ENCODE data around the gene DOCK3.
A peak's percentile ranks its signal among the peaks of the same experiment; 100 is the strongest.
"Not testable (repeated sequence)": the region's sequence is repeated elsewhere in the genome, so short reads cannot be mapped to it uniquely, and the experiment has no call there.

DOCK3 gene

GRCh38 chr3:51297333-51297732 is 622.6 kb downstream of the DOCK3 start:
- no peak for DNase-seq (ENCODE audit: low read depth, low spot score)

DNA sequence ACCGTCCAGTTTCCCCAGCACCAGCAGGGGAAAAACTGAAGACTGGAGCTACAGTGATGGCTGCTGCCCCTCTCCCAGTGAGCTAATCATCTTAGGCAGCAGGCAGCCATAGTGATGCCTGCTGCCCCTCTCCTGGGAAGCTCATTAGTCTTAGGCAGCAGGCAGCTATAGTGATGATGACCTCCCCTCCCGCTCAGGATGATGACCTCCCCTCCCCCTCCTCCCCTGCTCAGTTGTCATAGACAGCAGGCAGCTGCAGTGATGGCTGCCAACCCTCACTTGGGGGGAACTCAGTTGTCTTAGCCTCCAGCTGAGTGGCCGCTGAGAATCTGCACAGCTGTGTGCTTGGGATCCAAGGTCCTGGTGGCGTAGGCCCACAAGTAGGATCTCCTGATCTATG is 629.5 kb downstream of the DOCK3 start:
- no peak for DNase-seq (ENCODE audit: low read depth, low spot score)

- no peak for DNase-seq (ENCODE audit: low read depth, low spot score)
Measured at GRCh38 chr3:51306093-51306492, 631.4 kb downstream of the DOCK3 start.

DNA sequence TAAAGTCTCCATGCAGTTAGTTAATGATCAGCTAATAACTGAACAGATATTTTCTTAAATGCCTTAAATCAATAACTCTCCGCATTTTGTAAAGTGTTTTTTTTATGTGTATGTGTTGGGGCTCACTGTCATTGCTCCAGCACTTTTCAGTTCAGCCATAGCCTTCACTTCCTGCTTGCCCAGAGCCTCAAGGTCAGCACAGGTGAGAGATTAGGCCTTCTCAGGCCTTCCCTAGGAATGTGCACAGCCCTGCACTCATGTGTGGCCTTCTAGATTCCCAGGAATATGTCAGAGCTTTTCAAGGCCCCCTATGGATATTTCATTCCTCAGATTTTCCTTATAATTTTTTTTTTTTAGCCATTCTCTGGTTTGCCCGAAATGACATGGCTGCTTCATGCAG is 632.7 kb downstream of the DOCK3 start:
- DNase-seq (ENCODE audit: low read depth, low spot score), result no peak

DNA sequence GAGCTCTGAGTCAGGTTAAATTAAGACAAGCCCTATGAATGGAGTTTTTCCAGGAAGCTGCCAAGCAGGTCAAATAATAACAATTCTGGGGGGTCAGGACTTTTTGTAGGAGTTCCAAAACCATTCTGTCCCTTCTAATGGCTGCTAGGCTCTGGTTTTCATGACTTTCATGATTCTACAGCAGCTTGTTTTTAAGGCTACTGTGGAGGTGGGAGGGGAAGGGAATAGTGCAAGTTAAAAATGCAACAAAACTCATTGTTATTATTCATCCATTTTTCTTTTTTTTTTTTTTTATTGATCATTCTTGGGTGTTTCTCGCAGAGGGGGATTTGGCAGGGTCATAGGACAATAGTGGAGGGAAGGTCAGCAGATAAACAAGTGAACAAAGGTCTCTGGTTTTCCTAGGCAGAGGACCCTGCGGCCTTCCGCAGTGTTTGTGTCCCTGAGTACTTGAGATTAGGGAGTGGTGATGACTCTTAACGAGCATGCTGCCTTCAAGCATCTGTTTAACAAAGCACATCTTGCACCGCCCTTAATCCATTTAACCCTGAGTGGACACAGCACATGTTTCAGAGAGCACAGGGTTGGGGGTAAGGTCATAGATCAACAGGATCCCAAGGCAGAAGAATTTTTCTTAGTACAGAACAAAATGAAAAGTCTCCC is 633.3 kb downstream of the DOCK3 start:
- DNase-seq (ENCODE audit: low read depth, low spot score), result not testable (repeated sequence)

DNA sequence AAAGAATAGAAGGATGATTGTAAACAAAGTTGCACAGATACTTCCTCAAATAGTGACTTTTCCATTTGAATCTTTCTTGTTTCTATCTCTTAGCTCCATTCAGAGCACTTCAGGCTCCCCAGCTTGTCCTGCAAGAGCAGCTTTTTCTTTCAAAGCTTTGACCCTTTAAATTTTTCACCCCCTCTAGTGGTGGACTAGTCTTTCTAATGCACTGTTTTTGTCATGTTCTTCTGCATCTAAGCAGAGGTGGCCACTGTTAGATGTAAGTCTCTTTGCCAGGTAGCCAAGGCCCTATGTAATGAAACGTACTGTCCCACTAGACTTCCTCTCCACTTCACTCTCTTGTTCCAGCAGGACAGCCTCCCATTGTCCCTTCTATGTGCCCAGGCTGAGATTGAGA is 636.3 kb downstream of the DOCK3 start:
- DNase-seq (ENCODE audit: low read depth, low spot score), result peak; percentile 32

DNA sequence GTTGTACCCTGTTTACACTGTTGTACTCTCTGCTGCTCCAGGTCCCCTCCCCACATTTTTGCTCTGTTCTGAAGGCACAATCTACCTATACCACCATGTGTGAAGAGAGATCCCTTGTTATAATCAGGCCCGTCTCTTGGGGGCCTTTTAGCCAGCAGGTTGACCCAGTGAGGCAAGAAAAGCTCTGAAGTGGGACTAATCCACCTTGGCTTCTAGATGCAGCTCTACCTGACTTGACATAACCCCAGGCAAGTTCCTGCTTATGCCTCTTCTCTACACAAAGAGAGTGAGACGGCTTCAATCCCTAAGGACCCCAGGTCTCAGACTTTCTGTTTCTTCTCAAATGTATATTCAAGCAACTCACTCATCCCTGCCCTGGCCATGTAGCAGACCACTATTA is 653.5 kb downstream of the DOCK3 start:
- no peak for DNase-seq (ENCODE audit: low read depth, low spot score)

GRCh38 chr3:51330046-51330445 is 655.3 kb downstream of the DOCK3 start:
- DNase-seq (ENCODE audit: low read depth, low spot score), result no peak

DNA sequence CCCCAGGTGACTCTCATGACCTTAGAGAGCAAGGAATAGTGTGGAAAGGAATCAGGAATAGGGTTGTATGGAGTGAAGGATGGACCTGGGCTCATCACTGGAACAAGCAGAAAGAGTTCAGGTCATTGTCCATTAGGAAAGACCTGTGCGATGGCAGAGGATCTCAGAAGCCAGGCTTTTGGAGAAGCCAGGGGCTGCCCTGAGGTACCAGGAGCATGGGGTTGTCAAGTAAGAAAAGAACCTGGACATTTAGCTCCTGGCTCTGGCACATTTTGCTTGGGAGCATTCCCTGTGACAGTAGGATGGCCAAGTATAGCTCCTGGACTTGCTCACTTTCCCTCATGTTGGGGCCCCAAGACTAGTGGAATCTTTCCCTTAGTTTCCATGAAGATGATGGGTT is 657.4 kb downstream of the DOCK3 start:
- DNase-seq (ENCODE audit: low read depth, low spot score), result no peak

- DNase-seq (ENCODE audit: low read depth, low spot score), result no peak
Measured at GRCh38 chr3:51333021-51333420, 658.3 kb downstream of the DOCK3 start.

GRCh38 chr3:51336261-51336660 is 661.5 kb downstream of the DOCK3 start:
- DNase-seq (ENCODE audit: low read depth, low spot score), result no peak

DNA sequence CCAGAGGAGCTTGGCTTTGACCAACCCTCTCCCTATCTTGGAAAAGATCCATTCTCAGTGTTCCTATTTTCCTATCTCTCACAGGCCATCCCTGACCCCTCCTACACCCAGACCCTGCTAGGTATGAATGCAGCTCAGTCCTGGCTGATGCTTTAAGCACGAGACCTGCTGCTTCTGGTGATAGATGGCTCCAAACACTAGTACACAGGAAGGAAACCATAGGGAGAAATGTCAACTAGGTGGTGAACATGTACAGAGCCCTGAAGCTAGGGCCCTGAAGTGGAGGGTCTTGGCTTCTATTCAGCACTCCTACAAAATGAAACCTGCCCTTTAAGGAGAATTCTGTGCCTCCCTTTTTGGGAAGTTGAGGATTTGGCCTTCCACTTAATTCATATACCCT is 662.9 kb downstream of the DOCK3 start:
- DNase-seq (ENCODE audit: low read depth, low spot score), result no peak

DNA sequence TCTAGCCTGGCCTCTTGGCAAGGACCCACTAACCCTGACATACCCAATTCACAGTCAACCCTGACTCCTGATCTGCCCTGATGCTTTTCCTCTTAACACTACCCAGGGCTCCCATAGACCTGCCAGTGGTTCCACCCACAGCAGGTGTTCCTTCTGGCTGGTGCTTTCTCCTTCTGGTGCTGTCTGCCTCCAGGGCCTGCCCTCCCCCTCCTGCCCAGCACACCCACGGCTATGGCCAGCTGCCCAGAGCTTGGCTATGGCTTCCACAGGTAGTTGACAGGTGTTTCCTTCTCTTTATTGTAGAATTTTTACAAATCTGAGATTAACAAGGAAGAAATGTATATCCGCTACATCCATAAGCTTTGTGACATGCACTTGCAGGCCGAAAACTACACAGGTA is 663.9 kb downstream of the DOCK3 start:
- no peak for DNase-seq (ENCODE audit: low read depth, low spot score)

GRCh38 chr3:51340013-51340829 is 665.5 kb downstream of the DOCK3 start:
- DNase-seq (ENCODE audit: low read depth, low spot score), result peak; percentile 95

DNA sequence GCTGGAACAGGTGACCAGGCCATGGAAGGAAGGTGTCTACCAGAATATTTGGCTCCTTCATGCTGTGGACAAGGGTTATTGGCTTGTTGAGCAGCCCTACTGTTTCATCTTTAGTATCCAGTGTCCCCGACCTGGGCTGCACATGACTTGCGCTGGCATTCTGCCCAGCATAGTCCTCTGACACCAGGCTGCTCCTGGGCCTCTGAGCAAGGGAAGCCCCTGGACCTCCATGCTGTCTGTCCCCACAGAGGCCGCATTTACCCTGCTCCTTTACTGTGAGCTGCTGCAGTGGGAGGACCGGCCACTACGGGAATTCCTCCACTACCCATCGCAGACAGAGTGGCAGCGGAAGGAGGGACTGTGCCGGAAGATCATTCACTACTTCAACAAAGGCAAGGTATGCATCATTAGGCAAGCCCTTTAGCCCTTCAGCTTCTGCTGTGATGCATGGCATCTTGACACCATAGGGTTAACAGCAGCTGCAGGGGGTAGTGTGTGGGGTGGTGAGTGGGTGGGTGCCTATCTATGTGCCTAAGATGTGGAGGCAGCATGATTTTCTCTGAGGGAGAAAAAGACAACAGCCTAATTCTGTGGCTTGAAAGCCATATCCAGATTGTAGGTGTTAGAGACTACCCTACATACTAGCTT is 666.4 kb downstream of the DOCK3 start:
- DNase-seq (ENCODE audit: low read depth, low spot score), result peak; percentile 39

- peak; percentile 50 for DNase-seq (ENCODE audit: low read depth, low spot score)
Measured at GRCh38 chr3:51343918-51344687, 669.4 kb downstream of the DOCK3 start.

- no peak for DNase-seq (ENCODE audit: low read depth, low spot score)
Measured at GRCh38 chr3:51350751-51351150, 676.0 kb downstream of the DOCK3 start.

- no peak for DNase-seq (ENCODE audit: low read depth, low spot score)
Measured at GRCh38 chr3:51353131-51353530, 678.4 kb downstream of the DOCK3 start.

DNA sequence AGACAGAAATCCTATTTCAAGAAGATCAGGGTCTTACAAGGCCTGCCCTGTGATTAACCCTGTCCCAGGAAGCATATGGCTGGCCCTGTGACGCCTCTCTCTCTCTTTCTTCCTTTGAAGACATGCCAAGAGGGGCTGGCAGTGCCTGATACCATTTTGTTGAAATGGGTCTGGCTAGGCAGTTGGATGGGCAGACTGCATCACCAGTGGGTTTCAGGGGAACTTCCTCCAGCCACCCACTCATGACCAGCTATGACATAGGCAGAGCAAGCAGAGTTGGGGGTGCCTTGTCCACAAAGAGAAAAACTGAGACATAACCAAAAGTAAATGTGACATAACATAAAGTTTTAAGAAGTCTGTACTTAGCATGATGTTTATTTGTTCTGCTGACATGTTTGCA is 679.0 kb downstream of the DOCK3 start:
- DNase-seq (ENCODE audit: low read depth, low spot score), result no peak

GRCh38 chr3:51354172-51354571 is 679.4 kb downstream of the DOCK3 start:
- no peak for DNase-seq (ENCODE audit: low read depth, low spot score)

DNA sequence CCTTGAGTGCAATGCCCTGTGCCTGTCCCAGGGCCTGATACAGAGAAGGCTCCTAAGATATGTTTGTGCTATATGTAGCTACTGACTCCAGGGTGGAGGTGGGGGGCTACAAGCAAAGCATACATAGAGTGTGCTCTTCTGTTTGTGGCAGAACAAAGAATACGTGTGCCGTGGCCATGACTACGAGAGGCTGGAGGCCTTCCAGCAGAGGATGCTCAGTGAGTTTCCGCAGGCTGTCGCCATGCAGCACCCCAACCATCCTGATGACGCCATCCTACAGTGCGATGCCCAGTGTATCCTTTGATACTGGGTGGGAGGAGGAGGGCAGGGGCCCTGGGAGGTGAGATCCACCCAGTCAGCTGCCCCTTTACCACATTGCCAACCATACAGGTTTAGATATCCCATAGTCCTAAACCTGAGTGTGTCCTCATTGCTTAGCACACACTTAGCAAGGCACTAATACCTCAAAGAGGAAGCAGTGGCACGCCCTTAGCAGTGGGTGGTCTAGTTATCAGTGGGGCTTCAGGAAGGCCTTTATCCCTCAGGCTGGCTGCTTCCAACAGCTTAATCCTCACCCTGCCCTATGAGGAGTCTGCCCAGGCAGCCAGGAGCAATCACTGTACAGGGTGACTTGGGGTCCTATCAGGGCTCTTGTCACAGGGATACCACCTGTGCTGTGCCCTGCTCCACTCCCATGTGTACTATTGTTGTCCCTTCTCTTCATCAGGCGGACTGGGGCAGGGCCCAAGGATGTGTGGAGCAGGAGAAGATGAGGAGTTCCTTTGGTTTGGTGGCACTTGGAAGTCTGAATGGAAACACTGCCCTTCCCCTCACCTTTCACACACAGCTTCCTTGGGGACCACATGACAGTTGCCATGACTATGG is 680.2 kb downstream of the DOCK3 start:
- no peak for DNase-seq (ENCODE audit: low read depth, low spot score)
